HL-60/S4 (cell line): ENCODE results near the gene DNAAF3.

Experiments used
- in situ Hi-C: fragments of 300-500 bp; cut with MboI; formaldehyde crosslinking; loops from 2 replicates; pipeline ENCODE4 v1.14.3; 2022; ENCODE audit warnings: low sequenced_read_pairs

DNAAF3 gene

GRCh38 chr19:55117663-55118391, 48.6 kb downstream of the DNAAF3 start:
- in situ Hi-C loops: no loop called here

GRCh38 chr19:55116859-55117662, 49.4 kb downstream of the DNAAF3 start, which contains the start of gene PPP1R12C:
PPP1R12C (minus strand) TSS chr19:55117637; CDS start chr19:55117543, 94 bp downstream.
- in situ Hi-C loops: no loop called here

GRCh38 chr19:55116232-55116858, 50.1 kb downstream of the DNAAF3 start:
- in situ Hi-C loops: no loop called here

GRCh38 chr19:55115446-55116065, 50.9 kb downstream of the DNAAF3 start:
- in situ Hi-C loops: no loop called here

GRCh38 chr19:55114566-55115145, 51.8 kb downstream of the DNAAF3 start:
- in situ Hi-C loops: no loop called here

GRCh38 chr19:55113570-55114039, 52.8 kb downstream of the DNAAF3 start:
- in situ Hi-C loops: no loop called here

GRCh38 chr19:55112777-55113569, 53.4 kb downstream of the DNAAF3 start:
- in situ Hi-C loops: no loop called here

GRCh38 chr19:55112246-55112776, 54.1 kb downstream of the DNAAF3 start:
- in situ Hi-C loops: no loop called here

- in situ Hi-C loops: no loop called here
Measured at GRCh38 chr19:55111238-55111831, 55.1 kb downstream of the DNAAF3 start.

- in situ Hi-C loops: no loop called here
Measured at GRCh38 chr19:55109527-55110291, 56.7 kb downstream of the DNAAF3 start.
